HG02938 (cell line): ENCODE measurements around the gene ARHGDIA.

Experiments used
- ATAC-seq: cut with Tn5 transposase; IDR thresholded peaks from one replicate; pipeline ENCODE4 v1.9.1; 2021; ENCODE audit warnings: mild to moderate bottlenecking, moderate library complexity; ENCODE audit not compliant: unreplicated experiment

ARHGDIA gene

GRCh38 chr17:81865733-81866439 is 5.3 kb downstream of the ARHGDIA start:
- ATAC-seq: no peak

- ATAC-seq: no peak
These were observed 5.8 kb downstream of the ARHGDIA start for GRCh38 chr17:81865358-81865732.

- ATAC-seq: no peak
These were observed 7.0 kb downstream of the ARHGDIA start for GRCh38 chr17:81863833-81864768.

GRCh38 chr17:81863123-81863675 is 7.9 kb downstream of the ARHGDIA start:
- ATAC-seq: no peak

- peak; percentile 80 for ATAC-seq
These were observed 10.2 kb downstream of the ARHGDIA start for GRCh38 chr17:81860756-81861568.

- no peak for ATAC-seq
These were observed 11.0 kb downstream of the ARHGDIA start, which contains the start of gene P4HB for GRCh38 chr17:81859906-81860755. P4HB (minus strand) TSS chr17:81860535; CDS start chr17:81860471, 64 bp downstream.

- ATAC-seq: no peak
These were observed 11.9 kb downstream of the ARHGDIA start for GRCh38 chr17:81858967-81859905.

- no peak for ATAC-seq
These were observed 12.8 kb downstream of the ARHGDIA start for GRCh38 chr17:81858170-81858966.

- no peak for ATAC-seq
These were observed 16.0 kb downstream of the ARHGDIA start for GRCh38 chr17:81854974-81855774.

- no peak for ATAC-seq
These were observed 18.9 kb downstream of the ARHGDIA start for GRCh38 chr17:81852237-81852636.

- ATAC-seq: no peak
These were observed 19.7 kb downstream of the ARHGDIA start for GRCh38 chr17:81851423-81851822.

- ATAC-seq: no peak
These were observed 21.7 kb downstream of the ARHGDIA start for GRCh38 chr17:81849457-81849856.

- ATAC-seq: no peak
These were observed 24.1 kb downstream of the ARHGDIA start for GRCh38 chr17:81846743-81847689.

- no peak for ATAC-seq
These were observed 25.0 kb downstream of the ARHGDIA start for GRCh38 chr17:81845881-81846742.

GRCh38 chr17:81845361-81845760 is 25.8 kb downstream of the ARHGDIA start:
- no peak for ATAC-seq
